NCI-H345 (cell line): ENCODE measurements around the gene CHRD.

Source experiments
- DNase-seq: peaks from one replicate; lab custom pipeline; 2025; lab: John Stamatoyannopoulos, UW

CHRD gene

DNA sequence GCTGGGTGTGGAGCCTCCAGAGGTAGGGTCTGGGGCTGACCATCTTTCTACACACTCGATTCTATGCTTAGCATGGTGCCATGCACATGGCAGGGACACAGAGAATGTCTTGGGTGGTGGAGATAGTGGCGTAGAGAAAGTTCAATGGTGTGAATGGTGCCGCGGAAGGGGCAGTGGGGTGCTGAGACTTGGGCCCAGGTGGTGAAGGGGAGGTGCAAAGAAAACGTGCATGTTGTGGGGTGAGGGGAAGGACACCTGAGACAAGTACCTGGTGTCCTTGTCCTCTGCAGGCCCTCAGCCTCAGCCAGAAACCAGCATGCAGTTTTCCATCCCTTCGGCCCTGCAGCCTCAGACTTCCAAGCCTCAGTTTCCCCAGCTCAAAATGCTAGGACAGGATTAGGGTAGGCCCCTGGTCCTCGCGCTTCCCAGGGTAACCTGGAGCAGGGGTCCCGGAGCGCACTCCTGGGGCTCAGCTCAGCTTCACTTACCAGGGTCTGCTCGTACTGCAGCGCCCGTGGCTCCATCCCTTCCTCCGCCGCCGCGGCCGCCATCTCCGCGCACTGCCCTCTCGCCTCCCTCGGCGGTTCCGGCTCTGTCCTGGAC lies 18.8 kb upstream of the CHRD start:
- DNase-seq = peak; percentile 53

DNA sequence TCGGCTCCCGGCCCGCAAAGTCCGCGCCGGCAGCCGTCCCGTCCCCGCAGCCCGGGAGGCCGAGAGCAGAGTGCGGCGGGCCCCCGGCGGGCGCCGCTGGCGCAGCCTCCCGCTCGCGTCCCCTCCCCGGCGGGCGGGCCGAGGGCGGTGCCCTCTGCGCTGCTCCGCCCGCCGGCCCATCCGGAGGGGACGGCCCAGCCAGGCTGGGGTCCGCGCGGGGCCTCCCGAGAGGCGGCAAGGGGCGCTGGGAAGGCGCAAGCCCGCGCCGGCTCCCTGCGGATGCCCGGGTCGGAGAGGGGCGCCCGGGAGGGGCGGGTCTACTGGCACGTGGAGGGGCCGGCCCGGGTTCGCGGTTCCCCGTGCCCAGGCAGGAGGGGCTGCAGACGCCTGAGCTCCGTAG lies 18.3 kb upstream of the CHRD start, which contains the start of the genes CLCN2 and POLR2H:
CLCN2 (minus strand) TSS at position 74 of the 400 bp plus-strand sequence. CDS start 126 bp downstream, outside the sequence.
POLR2H (plus strand) TSS at position 179 of the 400 bp plus-strand sequence. CDS start 1,783 bp downstream, outside the sequence.
- peak; percentile 77 for DNase-seq

DNA sequence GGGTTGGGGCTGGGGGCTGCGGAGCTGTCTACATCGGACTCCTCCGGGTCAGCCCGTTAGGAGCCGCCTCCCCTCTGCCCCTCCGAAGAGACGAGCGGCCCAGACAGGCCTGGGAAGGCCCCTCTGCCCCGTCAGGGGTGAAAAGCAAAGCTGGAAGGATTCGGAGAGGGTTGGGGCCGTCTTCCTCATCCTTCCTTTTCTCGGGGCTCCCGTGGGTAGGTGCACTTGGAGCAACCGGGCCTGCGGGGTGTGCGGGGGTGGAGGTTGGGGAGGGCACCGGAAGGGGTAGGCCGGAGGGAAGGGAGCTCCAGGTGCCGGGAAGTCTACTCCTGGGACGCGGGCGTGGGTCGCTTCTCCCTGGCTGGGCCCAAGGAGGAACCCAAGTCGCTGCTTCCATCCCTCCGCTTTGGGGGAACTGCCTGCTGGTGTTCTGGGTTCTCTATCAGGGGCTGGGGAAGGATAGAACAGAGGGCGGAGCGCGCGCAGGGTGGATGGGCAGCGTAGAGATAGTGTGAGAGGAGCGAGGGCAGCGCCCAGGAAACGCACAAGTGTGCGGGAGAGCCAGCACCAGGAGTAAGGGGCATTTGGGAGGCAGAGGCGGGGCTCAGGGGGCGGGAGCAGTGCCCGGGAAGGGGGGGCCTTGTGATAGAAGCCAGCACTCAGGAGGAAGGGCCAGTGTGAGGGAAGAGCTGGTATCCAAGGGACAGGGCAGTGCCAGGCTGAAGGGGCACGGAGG lies 17.8 kb upstream of the CHRD start:
- peak; percentile 94 for DNase-seq

DNA sequence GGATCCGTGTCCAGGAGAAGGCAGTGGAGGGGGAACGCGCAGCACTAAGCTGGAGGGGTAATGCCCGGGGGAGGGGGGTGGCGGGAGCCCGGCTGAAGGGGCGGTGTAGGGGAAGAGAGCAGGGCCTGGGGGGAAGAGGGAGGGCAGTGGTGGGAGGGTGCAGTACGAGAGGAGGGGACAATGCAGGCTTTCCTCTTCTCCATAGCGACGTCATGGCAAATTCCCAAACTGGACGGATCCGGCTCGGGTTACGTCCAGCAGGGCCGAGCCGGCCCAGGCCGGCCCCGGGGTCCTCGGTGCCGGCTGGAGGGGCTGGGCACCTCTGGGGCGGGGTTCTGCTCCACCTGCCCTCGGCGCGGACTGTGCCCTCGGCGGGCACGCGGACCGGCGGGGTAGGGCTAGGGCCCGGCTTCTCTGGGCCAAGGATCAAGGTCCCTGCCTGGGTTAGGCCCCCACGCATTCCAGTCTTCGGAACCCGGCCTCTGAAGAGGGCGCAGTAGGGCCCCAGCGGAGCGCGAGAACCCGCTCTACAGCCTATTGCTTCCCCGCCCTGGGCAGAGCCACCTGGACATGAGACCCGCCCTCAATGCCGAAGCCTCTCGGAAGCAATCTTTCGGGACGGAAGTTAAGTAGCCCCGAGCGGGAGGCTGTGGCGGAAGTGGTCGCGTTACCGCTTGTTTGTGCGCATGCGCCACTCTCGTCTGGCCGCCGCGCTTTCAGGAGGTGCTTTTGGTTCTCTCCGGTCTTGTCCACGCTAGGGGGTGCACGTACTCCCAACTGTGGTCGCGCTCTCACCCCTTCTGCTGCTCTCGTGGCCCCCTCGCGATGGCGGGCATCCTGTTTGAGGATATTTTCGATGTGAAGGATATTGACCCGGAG lies 16.9 kb upstream of the CHRD start:
- DNase-seq = peak; percentile 99

DNA sequence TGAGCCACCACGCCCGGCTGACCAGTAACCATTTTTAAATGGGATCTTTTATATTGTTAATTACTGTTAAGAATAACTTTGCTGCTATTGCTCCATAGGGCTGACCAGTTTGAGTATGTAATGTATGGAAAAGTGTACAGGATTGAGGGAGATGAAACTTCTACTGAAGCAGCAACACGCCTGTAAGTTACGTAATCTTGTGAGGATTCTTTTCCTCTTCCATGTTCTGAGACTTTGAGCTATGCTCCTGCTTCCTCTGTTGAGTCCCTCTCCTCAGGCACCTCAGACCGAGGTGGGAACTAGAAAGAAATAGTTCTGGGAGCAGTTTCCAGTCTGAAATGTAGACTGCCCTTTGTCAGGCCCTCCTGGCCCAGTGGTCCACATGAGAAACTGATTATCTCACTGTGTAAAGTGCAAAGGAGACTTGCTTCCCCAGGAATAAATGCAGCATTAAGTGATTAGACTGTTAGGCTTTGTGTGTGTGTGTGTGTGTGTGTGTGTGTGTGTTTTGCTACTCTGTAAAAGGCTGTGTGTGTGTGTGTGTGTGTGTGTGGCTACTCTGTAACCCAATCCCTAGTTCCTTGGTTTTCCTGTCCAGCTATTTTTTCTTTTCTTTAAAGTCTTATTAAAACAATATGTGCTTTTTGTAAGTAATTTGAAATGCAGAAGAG lies 13.1 kb upstream of the CHRD start:
- no peak for DNase-seq

DNA sequence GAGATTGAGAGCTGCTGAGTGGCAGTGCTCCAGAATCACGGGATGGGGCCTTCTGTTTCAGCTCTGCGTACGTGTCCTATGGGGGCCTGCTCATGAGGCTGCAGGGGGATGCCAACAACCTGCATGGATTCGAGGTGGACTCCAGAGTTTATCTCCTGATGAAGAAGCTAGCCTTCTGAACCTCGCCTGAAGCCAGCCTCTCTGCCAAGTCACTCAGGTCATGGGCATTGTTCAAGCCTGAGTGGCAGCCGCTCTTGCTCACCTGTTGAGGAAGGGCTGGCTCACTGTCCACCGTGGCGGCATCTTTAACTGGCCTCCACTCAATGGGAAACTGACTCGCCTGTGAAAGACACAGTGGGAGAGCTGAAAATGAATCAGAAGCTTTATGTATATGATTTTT lies 11.7 kb upstream of the CHRD start:
- no peak for DNase-seq

DNA sequence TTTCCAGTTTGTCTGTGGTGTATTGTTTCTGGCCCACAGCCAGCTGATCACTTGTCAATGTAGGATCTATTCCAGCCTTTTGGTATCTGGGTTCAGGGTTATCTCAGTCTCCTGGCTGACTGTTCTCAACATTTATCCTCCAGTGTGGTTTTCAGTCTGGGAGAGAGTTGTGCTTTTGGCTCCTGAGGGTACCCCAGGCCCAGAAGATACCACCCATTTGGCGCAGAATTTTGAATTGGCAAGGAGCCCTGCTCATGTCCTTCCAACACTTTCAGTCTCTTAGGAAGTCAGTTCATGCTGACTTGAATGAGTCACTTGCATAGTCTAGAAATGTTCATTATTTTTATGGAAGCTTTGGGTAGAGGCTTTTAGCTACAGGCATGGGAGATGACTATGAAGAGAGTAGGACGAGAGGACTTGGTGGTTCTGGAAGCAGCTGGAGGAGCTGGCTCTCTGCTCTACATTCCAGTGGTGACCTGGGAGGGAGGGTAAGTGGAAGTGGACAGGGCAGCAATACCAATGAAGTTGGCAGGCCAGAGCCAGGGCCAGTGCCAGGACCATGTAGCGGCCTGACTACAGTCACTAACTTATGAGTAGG lies 11.2 kb upstream of the CHRD start:
- no peak for DNase-seq

DNA sequence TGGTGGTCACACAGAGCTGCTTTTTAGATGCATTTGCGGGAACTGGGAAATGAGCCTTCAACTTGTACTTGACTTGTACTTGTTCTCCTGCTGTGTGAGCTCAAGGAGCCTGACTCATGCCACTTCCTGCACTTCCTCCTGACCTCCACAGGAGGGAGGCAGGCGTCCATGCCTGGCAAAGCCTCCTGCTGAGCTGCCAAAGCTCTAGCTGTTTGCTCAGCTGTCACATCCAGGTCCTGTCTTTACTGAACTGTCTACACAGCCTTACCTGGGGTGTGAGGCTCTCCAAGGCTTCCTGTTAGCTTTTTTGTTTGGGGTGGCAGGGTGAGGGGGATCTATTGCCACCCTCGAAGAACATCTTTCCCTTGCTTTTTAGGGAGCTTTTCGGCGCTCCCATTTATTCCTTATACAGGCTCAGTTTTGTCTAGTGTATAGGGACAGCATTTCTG lies 8.3 kb upstream of the CHRD start:
- peak; percentile 96 for DNase-seq

DNA sequence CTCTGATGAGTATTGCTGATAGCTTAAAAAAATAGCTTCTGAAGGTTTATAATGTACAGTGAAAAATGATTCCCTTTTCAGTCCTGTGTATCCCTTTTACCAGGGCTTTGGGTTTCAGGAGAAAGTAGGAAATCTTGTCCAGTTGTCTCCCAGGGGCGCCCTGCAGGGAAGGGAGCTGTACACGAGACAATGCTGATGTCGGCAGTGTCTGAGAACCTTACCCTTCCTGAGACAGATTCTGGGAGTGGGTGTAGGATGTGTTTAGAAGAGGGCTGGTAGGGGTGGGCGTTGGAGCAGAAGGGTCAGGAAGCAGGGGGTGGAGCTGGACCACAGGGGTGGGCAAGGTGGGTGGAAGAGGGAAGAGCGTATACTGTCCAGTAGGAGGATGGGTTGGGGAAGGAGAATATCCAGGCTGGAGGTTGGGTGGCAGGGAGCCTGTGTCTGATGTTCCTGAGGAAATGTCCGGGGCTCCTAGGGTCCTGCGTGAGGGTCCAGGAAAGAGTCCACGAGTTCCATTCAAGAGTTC lies 7.5 kb upstream of the CHRD start:
- DNase-seq = no peak

DNA sequence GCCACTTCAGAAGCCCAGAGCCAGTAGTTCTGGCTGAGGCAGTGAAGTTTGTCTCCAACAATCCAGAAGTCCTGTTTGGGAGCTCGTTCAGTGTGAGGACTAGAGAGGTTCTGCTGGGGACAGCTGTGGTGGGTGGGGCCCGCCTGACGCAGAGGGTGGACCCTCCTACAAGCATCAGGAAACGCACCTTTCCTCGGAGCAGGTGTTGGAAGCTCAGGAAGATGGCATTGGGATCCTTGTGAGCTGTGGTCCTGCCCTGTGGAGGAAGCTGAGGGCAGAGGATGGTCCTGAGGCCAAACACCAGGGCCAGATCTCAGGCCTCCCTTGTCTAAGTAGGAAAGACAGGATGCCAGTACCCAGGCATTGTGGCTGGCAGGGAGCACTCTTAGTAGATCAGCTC lies 6.9 kb upstream of the CHRD start:
- no peak for DNase-seq

DNA sequence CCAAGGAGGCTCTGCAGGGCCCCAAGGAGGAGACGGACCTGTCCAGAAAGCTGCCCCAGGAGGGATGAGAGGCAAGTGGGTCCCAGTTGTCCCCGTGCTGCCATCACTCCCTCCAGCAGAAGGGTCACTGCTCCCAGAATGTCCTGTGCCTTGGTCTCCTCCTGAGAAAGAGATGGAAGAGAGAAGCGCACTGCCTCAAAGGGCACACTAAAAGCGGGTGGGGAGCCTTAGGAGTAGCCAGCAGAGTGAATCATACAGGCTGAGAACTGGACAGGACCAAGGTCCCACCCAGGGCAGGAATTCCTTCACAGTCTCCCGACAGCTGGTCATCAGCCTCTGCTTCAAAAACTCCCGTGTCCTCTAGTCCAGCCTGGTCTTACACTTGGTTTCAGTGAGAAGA lies 6.4 kb upstream of the CHRD start:
- no peak for DNase-seq

DNA sequence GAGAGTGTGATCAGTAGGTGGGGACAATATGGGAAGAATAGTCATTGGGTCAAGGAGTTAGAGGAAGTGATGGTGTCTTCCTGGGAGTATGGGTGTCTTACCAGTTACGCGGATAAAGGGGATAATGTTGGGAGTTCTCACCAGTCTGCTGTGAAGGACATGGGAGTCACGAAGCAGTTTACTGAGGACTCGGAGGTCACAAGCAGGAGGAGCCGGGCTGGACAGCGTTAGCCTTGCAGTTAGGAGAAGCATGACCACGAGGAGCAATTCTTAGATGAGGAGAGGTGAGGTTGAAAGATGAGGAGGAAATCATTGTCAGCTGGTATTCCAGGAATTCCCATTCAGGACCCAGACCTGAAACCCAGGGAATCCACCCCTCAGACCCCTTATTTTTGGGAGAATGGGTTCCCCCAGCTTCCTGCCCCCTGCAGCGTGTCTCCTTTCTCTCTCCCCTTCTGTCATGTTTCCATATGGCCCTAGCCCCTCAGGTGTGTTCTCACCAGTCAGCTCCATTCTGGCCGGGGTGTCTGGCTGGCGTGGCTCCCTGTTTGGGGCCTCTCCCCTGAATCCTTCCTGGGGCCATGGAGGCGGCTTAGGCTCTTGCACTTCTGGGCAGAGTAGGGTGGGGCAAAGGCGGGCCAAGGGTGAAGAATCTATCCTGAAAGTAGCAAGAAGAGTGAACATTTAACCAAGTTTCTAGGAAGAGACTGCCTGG lies 4.0 kb upstream of the CHRD start:
- no peak for DNase-seq

DNA sequence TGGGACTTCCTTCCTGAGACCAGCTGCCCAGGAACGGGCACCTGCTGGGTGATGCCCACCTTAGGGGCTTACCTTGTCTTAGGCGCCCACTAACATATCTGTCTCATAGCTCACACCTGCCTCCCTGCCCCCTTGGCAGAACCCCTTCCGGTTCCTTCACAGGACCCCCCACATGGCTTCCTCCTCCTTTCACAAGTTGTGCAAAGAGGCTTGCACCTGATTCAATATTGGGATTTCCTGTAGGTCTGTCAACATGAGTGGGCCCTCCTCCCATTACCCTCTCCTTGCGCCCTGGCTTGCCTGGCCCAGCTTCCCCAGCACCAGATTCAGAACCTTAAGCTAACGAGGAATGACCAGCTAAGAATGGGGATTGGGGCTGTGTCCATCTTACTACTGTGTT lies 2.5 kb upstream of the CHRD start:
- no peak for DNase-seq

DNA sequence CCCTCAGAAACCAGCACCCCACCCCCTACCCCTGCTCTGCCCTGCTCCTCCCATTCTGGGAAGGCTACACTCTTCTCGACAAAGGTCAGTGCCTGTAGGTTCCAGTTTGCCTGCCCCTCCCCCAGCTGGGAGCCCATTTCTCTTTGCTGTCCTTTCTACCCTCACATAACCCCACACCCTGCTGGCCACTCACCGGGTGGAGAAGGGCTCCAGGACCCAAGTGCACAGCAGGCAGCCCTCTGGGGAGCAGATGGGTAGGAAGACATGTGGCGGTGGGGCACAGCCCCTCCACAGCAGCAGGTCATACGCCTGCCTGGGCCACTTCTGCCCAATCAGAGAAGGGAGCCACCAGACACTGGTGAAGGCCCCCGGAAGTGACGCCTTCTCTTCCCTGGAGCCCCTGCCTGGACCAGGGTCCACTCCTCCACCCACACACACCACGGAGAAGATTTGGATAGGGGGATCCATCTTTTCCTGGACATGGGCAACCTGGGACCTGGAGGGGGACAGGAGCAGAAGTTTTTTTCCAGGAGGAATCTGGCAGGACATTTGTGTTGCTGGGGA lies 1.9 kb upstream of the CHRD start, which contains the start of gene THPO:
THPO (minus strand) TSS at position 326 of the 564 bp plus-strand sequence. CDS start 1,948 bp downstream, outside the sequence.
- no peak for DNase-seq

DNA sequence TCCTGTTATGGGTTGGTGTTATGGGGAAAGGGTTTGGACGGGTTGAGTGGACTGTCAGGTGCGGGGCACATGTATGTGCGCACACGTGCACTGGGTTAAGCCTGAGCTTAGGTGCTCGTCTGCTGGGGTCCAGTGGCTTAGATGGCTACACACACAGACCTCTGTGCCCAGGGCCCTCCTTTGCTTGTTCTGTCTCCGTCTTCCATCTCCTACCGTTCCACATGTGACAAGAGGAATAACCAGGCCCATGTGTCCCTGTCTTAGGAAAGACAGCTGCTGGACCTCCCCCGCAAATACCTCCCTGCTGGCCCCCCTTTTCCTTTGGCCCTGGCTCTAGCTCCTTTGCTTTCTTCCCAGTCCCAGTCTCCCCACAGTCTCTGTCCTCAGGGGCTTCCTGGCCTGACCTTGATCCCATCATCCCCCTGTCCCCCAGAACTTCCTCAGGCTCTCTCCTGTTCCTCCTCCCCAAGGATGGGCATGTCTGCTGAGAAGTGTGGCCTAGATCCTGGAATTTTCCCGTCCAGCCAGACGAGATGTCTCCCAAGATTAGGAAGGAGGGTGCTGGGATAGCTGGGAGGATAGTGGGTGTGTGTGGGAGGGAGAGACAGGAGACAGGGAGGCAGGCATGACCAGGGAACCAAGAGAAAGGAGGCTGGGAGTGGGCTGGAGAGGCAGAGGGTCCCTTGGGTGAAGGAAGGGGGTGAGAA lies 1.1 kb upstream of the CHRD start:
- no peak for DNase-seq

DNA sequence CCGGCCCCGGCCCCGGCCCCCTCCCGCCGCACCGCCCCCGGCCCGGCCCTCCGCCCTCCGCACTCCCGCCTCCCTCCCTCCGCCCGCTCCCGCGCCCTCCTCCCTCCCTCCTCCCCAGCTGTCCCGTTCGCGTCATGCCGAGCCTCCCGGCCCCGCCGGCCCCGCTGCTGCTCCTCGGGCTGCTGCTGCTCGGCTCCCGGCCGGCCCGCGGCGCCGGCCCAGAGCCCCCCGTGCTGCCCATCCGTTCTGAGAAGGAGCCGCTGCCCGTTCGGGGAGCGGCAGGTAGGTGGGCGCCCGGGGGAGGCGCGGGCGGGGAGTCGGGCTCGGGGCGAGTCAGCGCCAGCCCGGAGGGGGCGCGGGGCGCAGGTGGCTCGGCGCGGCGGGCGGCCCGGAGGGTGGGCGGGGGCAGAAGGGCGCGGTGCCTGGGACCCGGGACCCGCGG lies 352 bp downstream of the CHRD start:
- peak; percentile 51 for DNase-seq

DNA sequence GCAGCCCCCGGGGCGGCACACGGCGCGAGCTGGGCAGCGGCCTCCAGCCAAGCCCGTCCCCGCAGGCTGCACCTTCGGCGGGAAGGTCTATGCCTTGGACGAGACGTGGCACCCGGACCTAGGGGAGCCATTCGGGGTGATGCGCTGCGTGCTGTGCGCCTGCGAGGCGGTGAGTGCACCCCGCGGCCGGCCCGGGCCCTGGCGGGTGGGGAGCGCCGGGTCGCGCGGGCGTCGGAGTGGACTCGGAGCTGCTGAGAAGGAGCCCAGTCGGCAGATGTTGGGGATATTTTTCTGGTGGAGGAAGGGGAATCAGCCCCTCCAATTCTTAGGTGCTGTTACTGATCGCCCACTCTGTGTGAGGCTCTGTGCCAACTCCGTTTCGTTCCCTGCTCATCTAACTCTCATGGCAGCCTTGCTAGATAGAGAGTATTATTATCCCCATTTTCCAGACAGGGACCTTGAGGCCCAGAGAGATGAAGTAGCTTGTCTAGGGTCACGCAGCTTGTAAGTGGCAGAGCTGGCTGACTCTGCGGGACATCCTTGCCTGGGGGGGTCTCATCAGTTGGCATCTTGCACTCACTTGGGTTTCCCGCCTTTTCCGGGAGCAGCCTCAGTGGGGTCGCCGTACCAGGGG lies 890 bp downstream of the CHRD start:
- no peak for DNase-seq

DNA sequence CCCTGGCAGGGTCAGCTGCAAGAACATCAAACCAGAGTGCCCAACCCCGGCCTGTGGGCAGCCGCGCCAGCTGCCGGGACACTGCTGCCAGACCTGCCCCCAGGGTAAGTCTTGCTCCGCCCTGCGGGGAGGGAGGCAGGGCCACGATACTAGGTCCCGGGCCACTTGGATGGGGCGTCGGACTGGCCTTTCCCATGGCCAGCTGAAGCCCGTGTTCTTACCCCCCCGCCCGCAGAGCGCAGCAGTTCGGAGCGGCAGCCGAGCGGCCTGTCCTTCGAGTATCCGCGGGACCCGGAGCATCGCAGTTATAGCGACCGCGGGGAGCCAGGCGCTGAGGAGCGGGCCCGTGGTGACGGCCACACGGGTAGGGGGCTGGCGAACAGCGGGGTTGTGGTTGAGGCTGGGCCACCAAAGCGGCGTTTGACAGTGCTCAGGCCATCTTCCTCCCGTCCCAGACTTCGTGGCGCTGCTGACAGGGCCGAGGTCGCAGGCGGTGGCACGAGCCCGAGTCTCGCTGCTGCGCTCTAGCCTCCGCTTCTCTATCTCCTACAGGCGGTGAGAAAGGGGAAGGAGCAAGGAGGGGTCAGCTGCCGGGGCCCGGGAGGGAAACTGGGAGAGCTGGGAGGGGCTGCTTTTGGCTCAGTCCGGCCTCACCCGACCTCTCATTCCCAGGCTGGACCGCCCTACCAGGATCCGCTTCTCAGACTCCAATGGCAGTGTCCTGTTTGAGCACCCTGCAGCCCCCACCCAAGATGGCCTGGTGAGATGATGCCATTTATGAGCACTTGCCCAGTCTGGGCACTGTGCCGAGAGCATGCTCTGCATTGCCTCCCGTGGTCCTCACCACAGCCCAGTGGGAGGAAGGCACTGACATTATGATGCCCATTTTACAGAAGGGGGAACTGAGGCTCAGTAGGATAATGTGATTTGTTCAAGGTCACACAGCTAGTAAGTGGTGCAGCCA lies 1.7 kb downstream of the CHRD start:
- no peak for DNase-seq
